SIG-M5 treated with dmso at 0.1 percent for 504 hours (cell line): ENCODE measurements around the gene SDC4.

Source experiments
- DNase-seq: peaks from one replicate; lab custom pipeline; 2025; ENCODE audit not compliant: unreplicated experiment; lab: John Stamatoyannopoulos, UW

SDC4 gene

GRCh38 chr20:45299786-45300185 is 48.4 kb downstream of the SDC4 start:
- no peak for DNase-seq

GRCh38 chr20:45297786-45298497 is 50.3 kb downstream of the SDC4 start:
- DNase-seq = no peak

- no peak for DNase-seq
Observed at GRCh38 chr20:45294659-45295058, 53.6 kb downstream of the SDC4 start.

- DNase-seq = no peak
Observed at GRCh38 chr20:45294003-45294368, 54.2 kb downstream of the SDC4 start.

GRCh38 chr20:45293041-45294002 is 54.9 kb downstream of the SDC4 start:
- DNase-seq = peak; percentile 71

- no peak for DNase-seq
Observed at GRCh38 chr20:45292343-45292742, 55.9 kb downstream of the SDC4 start.

GRCh38 chr20:45291526-45291925 is 56.7 kb downstream of the SDC4 start:
- no peak for DNase-seq

GRCh38 chr20:45290677-45291355 is 57.4 kb downstream of the SDC4 start:
- peak; percentile 83 for DNase-seq

GRCh38 chr20:45289942-45290676 is 58.1 kb downstream of the SDC4 start:
- DNase-seq = no peak

- DNase-seq = no peak
Observed at GRCh38 chr20:45288860-45289259, 59.4 kb downstream of the SDC4 start.

- no peak for DNase-seq
Observed at GRCh38 chr20:45288376-45288775, 59.8 kb downstream of the SDC4 start.

GRCh38 chr20:45283551-45284057 is 64.6 kb downstream of the SDC4 start:
- DNase-seq = no peak

- no peak for DNase-seq
Observed at GRCh38 chr20:45282700-45283550, 65.3 kb downstream of the SDC4 start.

- no peak for DNase-seq
Observed at GRCh38 chr20:45279992-45280391, 68.2 kb downstream of the SDC4 start.

- DNase-seq = no peak
Observed at GRCh38 chr20:45275338-45275737, 72.9 kb downstream of the SDC4 start.
